Osteocyte (in vitro differentiated cells): ENCODE measurements around the gene ENKD1. TPM values are rescaled to one million over a fixed set of nuclear protein-coding genes. Genes with fewer than 3 reads are reported as not detected.

ENCODE experiments used
- DNase-seq: peaks from one replicate; pipeline ENCODE4 v3.0.0; 2021; ENCODE audit warnings: mixed read lengths; ENCODE audit not compliant: unreplicated experiment; ENCODE audit errors: extremely low spot score
- H3K27ac Mint-ChIP-seq: one replicate; pipeline ENCODE4 v1.8.0; 2021; ENCODE audit warnings: mild to moderate bottlenecking, mixed read lengths; ENCODE audit not compliant: unreplicated experiment
- H3K27me3 Mint-ChIP-seq: one replicate; pipeline ENCODE4 v1.8.0; 2021; ENCODE audit warnings: mixed read lengths; ENCODE audit not compliant: unreplicated experiment
- H3K36me3 Mint-ChIP-seq: one replicate; pipeline ENCODE4 v1.8.0; 2021; ENCODE audit warnings: mixed read lengths; ENCODE audit not compliant: unreplicated experiment
- H3K4me1 Mint-ChIP-seq: one replicate; pipeline ENCODE4 v1.8.0; 2021; ENCODE audit warnings: mixed read lengths; ENCODE audit not compliant: unreplicated experiment
- H3K4me3 Mint-ChIP-seq: one replicate; pipeline ENCODE4 v1.8.0; 2021; ENCODE audit warnings: mild to moderate bottlenecking, moderate library complexity, mixed read lengths; ENCODE audit not compliant: unreplicated experiment
- H3K9me3 Mint-ChIP-seq: one replicate; pipeline ENCODE4 v1.8.0; 2021; ENCODE audit warnings: mixed read lengths; ENCODE audit not compliant: unreplicated experiment
- total RNA-seq: library from RNA; stranded (reverse); gene quantifications from 2 replicates; pipeline ENCODE4 v1.2.1, GENCODE V29; 2021
- TF ChIP-seq, protein P1 (sequence below): fragments of 200-600 bp; sonication (generic); IDR thresholded peaks from 2 replicates; pipeline ENCODE4 v1.5.0; 2021; ENCODE audit warnings: antibody characterized with exemption, mild to moderate bottlenecking, moderate library complexity

Gene ENKD1
- total RNA-seq, 1 donor from 2014 or later = 11.7 TPM

DNA sequence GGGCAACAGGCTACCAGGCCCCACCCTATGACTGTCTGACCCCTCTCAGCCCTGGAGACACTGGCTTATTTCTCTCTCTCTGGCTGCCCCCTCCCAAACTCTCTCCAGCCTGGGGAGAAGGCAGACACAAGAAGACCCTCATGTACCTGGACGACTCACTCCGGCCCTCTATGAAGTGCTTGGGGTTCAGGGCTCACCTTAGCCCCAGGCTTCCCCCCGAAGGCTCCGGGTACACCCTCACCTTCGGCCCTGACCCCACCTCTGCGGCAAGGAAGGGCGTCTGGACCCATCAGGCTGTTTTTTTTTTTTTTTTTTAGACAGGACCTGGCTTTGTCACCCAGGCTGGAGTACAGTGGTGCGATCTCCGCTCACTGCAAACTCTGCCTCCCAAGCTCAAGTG lies 22.5 kb downstream of the ENKD1 start:
- H3K4me3 Mint-ChIP-seq = no peak overlapping the region
- H3K27ac Mint-ChIP-seq = no peak overlapping the region
- no peaks in the 10 kb centered on the region for H3K9me3 Mint-ChIP-seq
- H3K27me3 Mint-ChIP-seq = no peaks in the 10 kb centered on the region
- no peaks in the 10 kb centered on the region for H3K4me1 Mint-ChIP-seq
- H3K36me3 Mint-ChIP-seq = peaks cover 7% of the 10 kb centered on the region
- DNase-seq = no peak
- TF ChIP-seq, protein P1, sequence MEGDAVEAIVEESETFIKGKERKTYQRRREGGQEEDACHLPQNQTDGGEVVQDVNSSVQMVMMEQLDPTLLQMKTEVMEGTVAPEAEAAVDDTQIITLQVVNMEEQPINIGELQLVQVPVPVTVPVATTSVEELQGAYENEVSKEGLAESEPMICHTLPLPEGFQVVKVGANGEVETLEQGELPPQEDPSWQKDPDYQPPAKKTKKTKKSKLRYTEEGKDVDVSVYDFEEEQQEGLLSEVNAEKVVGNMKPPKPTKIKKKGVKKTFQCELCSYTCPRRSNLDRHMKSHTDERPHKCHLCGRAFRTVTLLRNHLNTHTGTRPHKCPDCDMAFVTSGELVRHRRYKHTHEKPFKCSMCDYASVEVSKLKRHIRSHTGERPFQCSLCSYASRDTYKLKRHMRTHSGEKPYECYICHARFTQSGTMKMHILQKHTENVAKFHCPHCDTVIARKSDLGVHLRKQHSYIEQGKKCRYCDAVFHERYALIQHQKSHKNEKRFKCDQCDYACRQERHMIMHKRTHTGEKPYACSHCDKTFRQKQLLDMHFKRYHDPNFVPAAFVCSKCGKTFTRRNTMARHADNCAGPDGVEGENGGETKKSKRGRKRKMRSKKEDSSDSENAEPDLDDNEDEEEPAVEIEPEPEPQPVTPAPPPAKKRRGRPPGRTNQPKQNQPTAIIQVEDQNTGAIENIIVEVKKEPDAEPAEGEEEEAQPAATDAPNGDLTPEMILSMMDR = no peak

DNA sequence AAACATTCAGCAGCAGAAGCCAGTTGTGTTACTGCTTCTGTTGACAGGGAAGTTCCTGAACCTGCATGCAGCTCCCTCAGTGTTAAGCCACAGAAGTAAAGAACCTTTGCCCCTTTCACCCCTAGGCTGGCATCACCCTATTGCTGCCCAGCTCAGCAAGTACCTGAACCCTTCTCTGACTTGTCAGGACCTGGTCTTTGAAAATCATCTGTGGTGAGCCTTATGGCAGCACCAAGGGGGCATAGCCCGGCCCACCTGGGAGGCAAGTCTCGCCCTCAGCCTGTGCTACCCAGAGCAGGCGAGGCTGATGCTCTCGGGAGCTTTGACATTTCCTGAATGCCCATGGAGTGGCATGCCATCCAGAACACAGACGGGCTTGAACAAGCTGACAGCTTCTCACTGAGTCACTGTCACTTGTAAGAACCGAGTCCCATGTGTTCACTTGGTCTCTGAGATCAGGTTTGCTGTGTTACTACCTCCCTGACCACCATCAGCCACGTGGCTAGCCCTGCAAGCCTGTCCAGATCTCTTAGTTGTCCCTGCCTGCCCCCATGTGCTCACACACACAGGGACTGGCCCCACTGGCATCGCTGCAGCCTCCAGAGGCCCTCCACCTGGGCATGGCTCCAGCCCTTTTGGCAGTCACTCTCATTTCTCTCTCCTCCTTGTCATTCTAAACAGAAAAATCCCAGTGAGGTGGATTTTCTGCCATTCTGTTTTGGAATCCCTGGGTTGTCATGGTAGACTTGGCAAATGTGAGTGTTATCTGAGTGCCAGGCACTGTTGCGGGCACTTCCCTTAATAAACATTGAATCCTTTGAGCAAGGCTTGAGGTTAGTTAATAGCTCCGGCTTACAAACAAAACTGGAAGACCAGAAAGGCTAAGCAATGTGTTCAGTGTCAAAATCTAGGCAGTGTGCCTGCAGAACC lies 24.5 kb downstream of the ENKD1 start:
- TF ChIP-seq, protein P1 = no peak
- H3K27ac Mint-ChIP-seq = no peak overlapping the region

DNA sequence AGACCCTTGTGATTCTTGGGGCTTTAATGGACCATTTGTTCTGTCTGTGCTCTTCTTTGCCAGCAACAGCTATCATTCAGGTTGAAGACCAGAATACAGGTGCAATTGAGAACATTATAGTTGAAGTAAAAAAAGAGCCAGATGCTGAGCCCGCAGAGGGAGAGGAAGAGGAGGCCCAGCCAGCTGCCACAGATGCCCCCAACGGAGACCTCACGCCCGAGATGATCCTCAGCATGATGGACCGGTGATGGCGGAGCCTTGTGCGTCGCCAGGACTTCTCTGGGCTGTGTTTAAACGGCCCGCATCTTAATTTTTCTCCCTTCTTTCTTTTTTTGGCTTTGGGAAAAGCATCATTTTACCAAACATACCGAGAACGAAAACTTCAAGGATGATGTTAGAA lies 28.9 kb downstream of the ENKD1 start:
- Mint-ChIP-seq H3K4me3 (no peak overlapping the region), H3K27ac (no peak overlapping the region), H3K36me3 (peaks cover 19% of the 10 kb centered on the region), H3K4me1 (no peaks in the 10 kb centered on the region), H3K27me3 (no peaks in the 10 kb centered on the region), H3K9me3 (no peaks in the 10 kb centered on the region)
- TF ChIP-seq, protein P1 = no peak
- no peak for DNase-seq

More for the DNA sequence above, 24.5 kb downstream of the ENKD1 start:
- no peak for DNase-seq
- H3K36me3 Mint-ChIP-seq = peaks cover 12% of the 10 kb centered on the region
- H3K27me3 Mint-ChIP-seq = no peaks in the 10 kb centered on the region
- no peaks in the 10 kb centered on the region for H3K4me1 Mint-ChIP-seq
- no peak overlapping the region for H3K4me3 Mint-ChIP-seq
- H3K9me3 Mint-ChIP-seq = no peaks in the 10 kb centered on the region

DNA sequence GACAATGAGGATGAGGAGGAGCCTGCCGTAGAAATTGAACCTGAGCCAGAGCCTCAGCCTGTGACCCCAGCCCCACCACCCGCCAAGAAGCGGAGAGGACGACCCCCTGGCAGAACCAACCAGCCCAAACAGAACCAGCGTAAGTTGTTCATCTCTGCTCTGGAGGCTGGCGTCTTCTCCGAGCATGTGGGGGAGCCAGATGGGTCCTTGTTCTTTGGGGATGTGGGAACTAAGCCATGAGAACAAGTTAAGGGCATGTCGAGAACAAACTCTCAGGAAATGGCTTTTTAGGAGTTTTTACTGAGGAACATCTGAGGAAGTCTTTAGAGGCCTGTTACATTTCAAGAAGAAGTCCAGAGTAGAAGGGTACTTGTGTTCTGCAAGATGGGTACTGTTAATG lies 29.8 kb downstream of the ENKD1 start:
- Mint-ChIP-seq H3K27ac (no peak overlapping the region), H3K27me3 (no peaks in the 10 kb centered on the region), H3K9me3 (no peaks in the 10 kb centered on the region), H3K36me3 (peaks cover 26% of the 10 kb centered on the region), H3K4me3 (no peak overlapping the region), H3K4me1 (no peaks in the 10 kb centered on the region)
- no peak for DNase-seq
- TF ChIP-seq, protein P1 = no peak

DNA sequence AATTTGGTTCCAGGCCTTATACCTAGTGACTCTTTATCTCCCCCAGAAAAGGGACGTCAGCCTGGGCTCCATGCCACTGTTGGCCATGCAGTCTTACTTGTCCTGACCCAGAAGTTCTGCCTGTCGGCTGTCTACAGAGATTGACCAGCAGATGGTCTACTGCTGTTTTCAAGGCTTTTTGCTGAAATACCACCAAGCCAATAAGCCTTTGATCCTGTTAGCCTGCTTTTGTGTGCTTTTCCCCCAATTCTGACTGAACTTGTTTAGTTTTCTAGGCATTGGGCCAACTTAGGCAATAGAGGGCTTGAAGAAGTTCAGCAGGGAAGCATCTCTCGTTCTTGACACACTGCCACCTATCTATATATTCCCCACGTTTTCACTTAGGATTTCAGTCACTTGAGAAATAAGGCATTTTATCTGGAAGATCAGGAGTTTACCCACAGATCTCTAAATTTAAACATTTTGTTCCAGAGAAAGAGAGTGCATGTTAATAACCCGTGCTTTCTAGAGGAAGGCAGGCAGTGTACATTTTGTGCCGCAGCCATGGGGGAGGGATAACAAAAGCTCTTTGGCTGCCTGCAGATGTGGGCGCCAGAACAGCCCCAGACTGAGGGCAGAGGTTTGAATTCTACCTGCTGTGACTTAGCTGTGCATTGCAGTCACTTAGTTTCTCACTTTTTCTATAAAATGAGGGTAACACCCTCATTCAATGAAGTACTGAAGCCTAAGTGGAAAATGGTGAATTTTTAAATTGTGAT lies 34.0 kb downstream of the ENKD1 start:
- TF ChIP-seq, protein P1 = no peak
- no peak for DNase-seq
- Mint-ChIP-seq H3K9me3 (no peaks in the 10 kb centered on the region), H3K36me3 (peaks cover 29% of the 10 kb centered on the region), H3K27me3 (no peaks in the 10 kb centered on the region), H3K4me1 (no peaks in the 10 kb centered on the region), H3K27ac (no peak overlapping the region), H3K4me3 (no peak overlapping the region)
